Measurements from ENCODE around the gene SCRT2.
"Not testable (repeated sequence)": the region's sequence is repeated elsewhere in the genome, so short reads cannot be mapped to it uniquely, and the experiment has no call there.

Gene SCRT2

GRCh38 chr20:699811-700338 is 24.3 kb upstream of the SCRT2 start:
- TF ChIP-seq CTCF (IDR thresholded peaks at IDR 0.05; ENCODE audit: borderline replicate concordance, insufficient read depth, low read depth, low read length): no peak
- H3K4me3 ChIP-seq (ENCODE audit: low read depth, low read length): no peak overlapping the region

DNA sequence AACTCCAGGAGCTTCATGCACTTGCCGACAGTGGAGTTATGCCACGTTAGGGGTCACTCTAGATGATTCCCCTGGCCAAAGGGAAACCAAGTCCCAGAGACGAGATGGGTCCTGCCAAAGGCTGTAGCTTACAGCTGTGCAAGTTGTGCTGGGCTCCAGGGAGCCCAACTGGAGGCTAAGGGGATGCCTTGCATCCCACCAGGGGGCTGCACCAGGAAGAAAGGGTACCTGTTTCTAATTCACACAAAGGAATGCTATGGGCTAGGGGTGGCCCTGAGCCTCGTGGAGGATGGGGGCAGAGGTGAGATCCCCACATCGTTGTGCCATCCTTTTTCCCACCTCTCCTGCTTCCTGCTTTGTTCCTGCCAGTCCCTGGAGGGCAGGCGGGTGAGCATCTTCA is 23.7 kb upstream of the SCRT2 start:
- H3K4me3 ChIP-seq (ENCODE audit: low read depth, low read length): no peak overlapping the region
- TF ChIP-seq CTCF (IDR thresholded peaks at IDR 0.05; ENCODE audit: borderline replicate concordance, insufficient read depth, low read depth, low read length): no peak

DNA sequence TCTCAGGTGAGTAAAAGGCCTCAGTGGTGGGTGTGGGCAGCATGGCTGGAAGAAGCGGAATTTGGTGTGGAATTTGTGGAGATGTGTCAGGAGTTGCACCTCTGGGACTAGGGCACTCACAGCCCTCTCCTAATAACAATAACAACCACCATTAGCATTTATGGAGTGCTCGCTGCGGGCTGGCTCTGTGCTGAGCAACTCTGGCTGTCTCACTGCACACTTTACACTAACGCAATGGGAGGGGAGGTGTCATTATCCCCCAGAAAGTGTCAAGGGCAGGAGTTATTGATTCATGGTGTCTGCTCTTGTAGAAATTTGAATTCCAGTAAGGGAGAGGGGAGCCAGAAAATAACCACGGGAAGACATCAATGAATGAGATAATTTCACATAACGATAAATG is 22.7 kb upstream of the SCRT2 start:
- H3K4me3 ChIP-seq (ENCODE audit: low read depth, low read length): no peak overlapping the region
- TF ChIP-seq CTCF (IDR thresholded peaks at IDR 0.05; ENCODE audit: borderline replicate concordance, insufficient read depth, low read depth, low read length): no peak

GRCh38 chr20:697826-698225 is 22.2 kb upstream of the SCRT2 start:
- H3K4me3 ChIP-seq (ENCODE audit: low read depth, low read length): no peak overlapping the region
- TF ChIP-seq CTCF (IDR thresholded peaks at IDR 0.05; ENCODE audit: borderline replicate concordance, insufficient read depth, low read depth, low read length): no peak

DNA sequence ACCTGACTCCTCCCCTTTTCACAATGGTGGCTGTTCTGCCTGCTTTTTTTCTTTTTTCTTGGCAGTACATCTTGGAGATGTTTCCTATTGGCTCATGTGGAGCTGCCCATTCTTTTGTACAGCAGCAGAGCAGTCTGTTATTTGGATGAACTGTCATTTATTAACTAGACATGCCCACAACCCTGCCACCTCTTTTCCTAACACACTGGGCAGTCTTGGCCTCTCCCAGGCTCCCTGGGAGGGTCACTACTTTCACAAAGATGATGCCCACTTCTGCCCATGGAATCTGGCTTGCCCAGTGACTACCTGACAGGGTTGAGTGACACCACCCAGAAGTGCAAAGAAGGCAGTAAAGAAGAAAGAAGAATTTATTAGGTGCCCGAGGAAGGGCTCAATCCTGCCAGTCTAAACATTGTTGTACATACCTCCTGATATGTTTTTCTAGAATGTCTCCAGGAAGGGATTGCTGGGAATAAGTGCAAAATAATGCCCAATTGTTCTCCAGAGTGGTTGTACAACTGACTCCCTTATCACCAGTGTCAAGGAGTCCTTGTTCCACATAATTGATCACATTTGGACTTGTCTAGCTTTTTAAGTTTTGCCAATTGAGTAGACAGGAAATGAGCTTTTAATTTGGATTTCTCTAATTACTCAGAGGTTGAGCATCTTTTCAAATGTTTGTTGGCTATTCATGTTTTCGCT is 19.7 kb upstream of the SCRT2 start:
- H3K4me3 ChIP-seq (ENCODE audit: low read depth, low read length): no peak overlapping the region
- no peak for TF ChIP-seq CTCF (IDR thresholded peaks at IDR 0.05; ENCODE audit: borderline replicate concordance, insufficient read depth, low read depth, low read length)

GRCh38 chr20:694496-694895 is 18.9 kb upstream of the SCRT2 start:
- TF ChIP-seq CTCF (IDR thresholded peaks at IDR 0.05; ENCODE audit: borderline replicate concordance, insufficient read depth, low read depth, low read length): no peak
- no peak overlapping the region for H3K4me3 ChIP-seq (ENCODE audit: low read depth, low read length)

DNA sequence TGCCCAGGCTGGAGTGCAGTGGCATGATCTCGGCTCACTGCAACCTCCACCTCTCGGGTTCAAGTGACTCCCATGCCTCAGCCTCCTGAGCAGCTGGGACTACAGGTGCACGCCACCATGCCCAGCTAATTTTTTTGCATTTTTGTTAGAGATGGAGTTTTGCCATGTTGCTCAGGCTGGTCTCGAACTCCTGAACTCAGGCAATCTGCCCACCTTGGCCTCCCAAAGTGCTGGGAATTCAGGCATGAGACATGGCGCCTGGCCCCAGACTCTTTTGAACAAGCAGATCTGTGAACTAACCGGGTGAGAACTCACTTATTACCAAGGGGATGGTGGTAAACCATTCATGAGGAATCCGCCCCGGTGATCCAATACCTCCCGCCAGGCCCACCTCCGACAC is 18.2 kb upstream of the SCRT2 start:
- not testable (repeated sequence) for H3K4me3 ChIP-seq (ENCODE audit: low read depth, low read length)

Data from GM12875 (cell line).